Measurements from ENCODE around the gene NEMP1. TPM values are rescaled to one million over a fixed set of nuclear protein-coding genes. Genes with fewer than 3 reads are reported as not detected.

Gene NEMP1
- total and polyA plus RNA-seq, 2 of the 13 experiments (the other 11 are each of a cell fraction or from before 2014, with no cell fraction given) = 11.4 to 12.9 TPM

- TF ChIP-seq ZNF574 (CRISPR knock-in tag; IDR thresholded peaks at IDR 0.05) (0 out of 2 replicates have a peak, but pooled peaks have one; percentile 16), ZBTB4 (CRISPR knock-in tag; IDR thresholded peaks at IDR 0.05; ENCODE audit: borderline replicate concordance) (no peak), ZNF775 (CRISPR knock-in tag; IDR thresholded peaks at IDR 0.05; ENCODE audit: borderline replicate concordance) (no peak), FOXO1 (CRISPR knock-in tag; IDR thresholded peaks at IDR 0.05) (no peak), NFE2L1 (CRISPR knock-in tag; IDR thresholded peaks at IDR 0.05; ENCODE audit: borderline replicate concordance) (no peak), ZNF160 (CRISPR knock-in tag; IDR thresholded peaks at IDR 0.05) (no peak), ZNF761 (CRISPR knock-in tag; conservative IDR thresholded peaks at IDR 0.05) (no peak), MIER3 (CRISPR knock-in tag; IDR thresholded peaks at IDR 0.05; ENCODE audit: borderline replicate concordance) (no peak), NR2F2 (IDR thresholded peaks at IDR 0.05; ENCODE audit: borderline replicate concordance, low read depth) (no peak), NFE2L2 (IDR thresholded peaks at IDR 0.05; ENCODE audit: low read length) (no peak), ZNF605 (CRISPR knock-in tag; IDR thresholded peaks at IDR 0.05) (0 out of 2 replicates have a peak, but pooled peaks have one; percentile 34), FOSL2 (CRISPR knock-in tag; IDR thresholded peaks at IDR 0.05) (peak; percentile 22; the same call in 1 of the 2 replicates), RFX3 (CRISPR knock-in tag; IDR thresholded peaks at IDR 0.05) (no peak), HNRNPH1 (optimal IDR thresholded peaks at IDR 0.05; ENCODE audit: low read depth, low read length) (no peak), HDAC1 (CRISPR knock-in tag; IDR thresholded peaks at IDR 0.05) (0 out of 2 replicates have a peak, but pooled peaks have one; percentile 37), PPARG (CRISPR knock-in tag; conservative IDR thresholded peaks at IDR 0.05) (no peak), ZBTB39 (CRISPR knock-in tag; IDR thresholded peaks at IDR 0.05) (no peak), ZNF383 (CRISPR knock-in tag; IDR thresholded peaks at IDR 0.05; ENCODE audit: borderline replicate concordance) (no peak), SIX4 (CRISPR knock-in tag; IDR thresholded peaks at IDR 0.05) (0 out of 2 replicates have a peak, but pooled peaks have one; percentile 25), HOXD1 (CRISPR knock-in tag; IDR thresholded peaks at IDR 0.05) (no peak), TBX2 (CRISPR knock-in tag; IDR thresholded peaks at IDR 0.05; ENCODE audit: borderline replicate concordance) (0 out of 2 replicates have a peak, but pooled peaks have one; percentile 21), CENPBD1 (CRISPR knock-in tag; IDR thresholded peaks at IDR 0.05; ENCODE audit: borderline replicate concordance, low read depth) (no peak), FOXK1 (CRISPR knock-in tag; IDR thresholded peaks at IDR 0.05; ENCODE audit: borderline replicate concordance, low read depth) (no peak), ARNT2 (CRISPR knock-in tag; IDR thresholded peaks at IDR 0.05; ENCODE audit: low read depth) (no peak)
These were observed 28.7 kb downstream of the NEMP1 start, which contains the start of gene MYO1A (continued) for GRCh38 chr12:57049890-57050289.

Data from HepG2 (cell line).